HL-60/S4 treated with retinoic acid at 250 ng/mL for 4 days and 3 days (cell line): ENCODE data around the gene WIPF1.

Experiments used
- in situ Hi-C: fragments of 300-500 bp; cut with MboI; formaldehyde crosslinking; loops from 2 replicates; pipeline ENCODE4 v1.7.0; 2022; ENCODE audit warnings: low sequenced_read_pairs

Gene WIPF1

DNA sequence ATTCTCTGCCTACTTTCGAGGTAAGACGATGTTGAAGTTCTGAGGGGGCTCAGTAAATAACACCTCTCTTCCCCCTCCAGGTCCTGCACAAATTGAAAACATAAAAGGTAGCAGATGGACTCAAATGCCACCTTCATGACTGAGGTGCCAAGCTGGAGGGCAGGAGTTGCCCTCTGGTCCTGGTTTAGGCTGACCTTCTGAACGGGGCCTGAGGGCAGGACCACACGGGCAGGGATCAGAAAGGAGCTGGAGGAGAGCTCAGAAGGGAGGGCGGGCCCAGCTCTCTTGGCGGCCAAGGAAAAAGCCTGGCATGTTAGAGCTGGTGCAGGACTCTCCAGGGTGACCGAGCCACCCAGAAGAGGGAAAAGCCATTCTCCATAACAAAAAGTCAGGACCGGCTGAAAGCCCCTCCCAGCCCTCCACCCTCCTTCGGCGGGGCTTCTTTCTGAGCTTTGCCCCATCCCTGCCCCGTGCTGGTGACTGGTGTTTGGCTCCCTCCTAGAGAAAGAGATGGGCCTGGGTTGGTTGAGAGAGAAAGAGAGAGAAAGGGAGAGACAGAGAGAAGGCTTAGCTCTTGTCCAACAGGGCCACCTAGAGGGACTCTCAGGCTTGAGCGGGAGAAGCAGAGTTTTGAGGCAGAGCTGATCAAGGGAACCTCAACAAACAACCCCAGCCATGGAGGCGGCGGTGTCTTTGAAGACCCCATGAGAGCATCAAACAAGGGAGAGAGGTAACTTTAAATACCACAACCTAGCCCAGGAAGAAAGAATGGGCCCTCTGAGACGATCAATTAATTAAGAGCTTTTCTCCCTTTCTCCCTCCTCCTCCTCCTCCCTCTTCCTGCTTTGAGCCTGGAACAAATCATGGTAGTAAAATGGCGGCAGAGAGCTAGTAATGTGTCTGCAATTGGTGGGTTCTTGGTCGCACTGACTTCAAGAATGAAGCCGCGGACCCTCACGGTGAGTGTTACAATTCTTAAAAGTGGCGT lies 50.8 kb downstream of the WIPF1 start:
- in situ Hi-C loops, result no loop called here

DNA sequence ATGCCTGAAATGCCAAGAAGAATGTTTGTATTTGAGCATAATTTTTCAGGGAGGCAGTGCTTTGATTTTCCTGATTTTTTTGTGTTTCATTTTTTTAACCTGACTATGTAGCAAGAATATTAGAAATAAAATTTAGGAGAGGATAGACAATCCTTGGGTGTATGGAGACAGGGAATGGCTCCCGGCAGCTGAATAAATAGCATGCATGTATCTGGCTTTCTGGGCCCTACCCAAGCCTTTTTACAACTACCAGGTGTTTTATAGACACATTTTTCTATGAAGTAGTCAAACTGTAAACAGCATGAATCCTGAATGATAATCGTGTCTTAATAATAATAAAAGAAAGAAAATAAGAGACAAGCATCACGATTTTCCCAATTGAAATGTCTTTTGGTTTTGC lies 52.4 kb downstream of the WIPF1 start:
- in situ Hi-C loops, result no loop called here

DNA sequence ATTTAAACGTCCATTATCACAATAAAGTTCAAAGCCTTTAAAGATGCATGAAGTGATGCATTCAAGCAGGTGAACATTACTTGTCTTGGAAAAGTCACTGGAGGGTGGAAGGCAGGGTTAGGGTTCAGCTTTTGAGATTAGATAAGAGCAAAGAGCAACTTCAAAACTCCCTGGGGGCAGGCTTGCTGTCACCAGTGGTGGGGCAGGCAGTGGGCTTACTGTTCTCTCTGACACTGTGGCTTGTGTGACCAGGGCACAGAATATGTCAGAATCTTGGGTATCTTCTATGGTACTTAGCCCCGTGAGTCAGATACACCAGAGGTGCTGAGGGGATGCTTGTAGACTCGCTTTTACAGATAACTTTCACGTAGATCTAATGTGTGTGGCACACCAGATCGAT lies 52.8 kb downstream of the WIPF1 start:
- in situ Hi-C loops, result no loop called here

DNA sequence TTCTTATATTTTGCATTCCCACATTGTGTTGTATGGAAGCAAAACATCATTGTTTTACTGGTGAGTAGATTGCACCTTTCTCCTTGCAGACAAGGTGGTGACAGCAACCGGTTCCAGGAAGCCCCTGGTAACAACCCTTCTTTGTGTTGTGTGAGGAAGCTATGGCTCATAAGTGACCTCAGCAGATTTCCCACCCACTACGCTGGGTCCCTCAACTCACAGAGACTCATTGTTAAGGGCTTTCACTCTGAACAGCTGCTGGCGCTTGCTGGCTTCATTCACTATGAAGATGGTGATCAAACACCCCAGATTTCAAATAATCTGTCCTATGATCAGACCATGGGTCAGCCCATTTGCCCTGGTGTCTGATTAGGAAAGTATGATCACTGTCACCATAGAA lies 53.4 kb downstream of the WIPF1 start:
- in situ Hi-C loops, result no loop called here

DNA sequence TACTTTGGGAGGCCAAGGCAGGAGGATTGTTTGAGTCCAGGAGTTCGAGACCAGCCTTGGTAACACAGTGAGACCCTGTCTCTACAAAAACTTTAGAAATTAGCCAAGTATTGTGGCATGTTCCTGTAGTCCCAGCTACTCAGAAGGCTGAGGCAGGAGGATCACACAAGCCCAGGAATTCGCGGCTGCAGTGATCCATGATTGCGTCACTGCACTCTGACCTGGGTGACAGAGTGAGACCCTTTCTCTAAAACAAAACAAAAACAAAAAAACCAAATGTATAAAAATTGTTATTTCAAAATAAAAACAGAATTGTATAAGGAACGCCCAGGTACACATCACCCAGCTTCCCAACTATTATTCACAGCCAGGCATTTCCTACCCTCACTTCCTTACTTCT lies 56.7 kb downstream of the WIPF1 start:
- in situ Hi-C loops, result no loop called here

DNA sequence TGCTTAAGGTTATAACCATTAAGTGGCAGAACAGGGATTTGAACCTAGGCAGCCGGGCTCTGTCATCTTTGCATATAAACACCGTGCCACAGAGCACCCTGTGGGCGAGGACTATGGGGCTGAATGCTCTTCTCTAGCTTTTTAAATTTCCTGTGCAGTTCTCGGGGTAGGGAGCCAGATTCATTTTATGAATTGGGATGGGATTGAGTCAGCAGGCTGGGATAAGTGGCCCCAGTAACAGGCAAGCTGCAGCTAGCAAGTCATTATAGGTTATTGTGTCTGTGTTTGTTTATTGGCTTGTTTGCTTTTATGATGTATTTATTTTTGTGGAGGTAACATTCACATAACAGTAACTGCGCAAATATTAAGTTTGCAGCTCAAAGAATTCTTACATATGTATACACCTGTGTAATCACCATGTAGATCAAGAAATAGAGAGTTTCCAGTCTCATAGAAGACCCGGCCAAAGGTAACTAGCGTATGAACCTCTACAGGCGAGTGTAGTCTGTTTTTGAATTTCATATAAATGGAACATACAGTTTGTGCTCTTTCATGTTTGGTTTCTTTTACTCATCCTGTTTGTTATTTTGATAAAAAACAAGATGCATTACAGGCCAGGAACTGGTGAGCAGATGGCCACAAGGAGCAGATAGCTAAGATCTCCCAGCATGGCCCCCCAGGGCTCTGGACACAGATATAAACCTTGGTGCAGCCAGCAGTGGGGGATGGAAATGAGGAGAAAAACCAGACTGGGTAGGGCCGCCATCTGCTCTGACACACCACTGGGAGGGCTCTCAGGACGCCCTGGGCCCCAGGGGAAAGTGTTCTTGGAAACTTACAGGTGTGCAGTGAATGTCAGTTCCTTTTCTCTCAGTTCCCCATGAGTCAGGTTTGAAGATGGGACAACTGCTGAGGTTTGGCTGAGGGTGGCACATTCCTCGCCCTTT lies 61.6 kb downstream of the WIPF1 start:
- in situ Hi-C loops, result no loop called here

DNA sequence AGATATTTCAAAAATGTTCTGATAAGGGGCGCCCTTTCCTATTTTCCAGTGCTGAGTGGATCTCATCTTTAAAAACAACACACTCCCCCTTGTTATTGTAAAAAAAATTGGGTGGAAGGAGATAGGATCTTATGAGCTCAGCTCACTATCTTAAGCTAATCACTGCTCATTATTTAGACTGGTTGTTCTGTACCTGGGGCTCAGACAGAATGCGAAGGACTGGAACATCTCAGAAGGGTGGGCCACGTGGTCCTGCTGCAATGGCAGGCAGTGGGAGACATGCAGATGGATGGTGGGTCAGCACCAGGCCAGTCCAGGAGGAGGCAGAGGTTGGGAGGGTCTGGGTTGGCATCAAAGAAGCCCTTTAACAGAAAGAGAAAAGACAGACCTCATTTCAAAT lies 62.5 kb downstream of the WIPF1 start:
- in situ Hi-C loops, result no loop called here

DNA sequence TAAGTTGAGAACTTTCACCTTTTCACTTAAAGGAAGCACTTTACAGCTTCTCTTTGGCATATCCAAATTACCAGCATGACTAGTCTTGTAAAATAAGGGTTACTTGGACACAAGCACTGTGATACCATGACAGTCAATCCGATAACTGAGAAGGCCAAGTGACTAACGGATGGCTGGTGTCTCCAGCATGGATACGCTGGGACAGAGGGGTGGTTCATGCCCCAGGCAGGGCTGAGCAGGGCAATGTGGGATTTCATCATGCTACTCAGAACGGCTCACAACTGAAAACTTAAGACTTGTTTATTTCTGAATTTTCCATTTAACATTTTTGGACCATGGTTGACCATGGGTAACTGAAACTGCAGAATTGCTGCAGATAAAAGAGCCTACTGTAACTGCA lies 67.7 kb downstream of the WIPF1 start:
- in situ Hi-C loops, result no loop called here

DNA sequence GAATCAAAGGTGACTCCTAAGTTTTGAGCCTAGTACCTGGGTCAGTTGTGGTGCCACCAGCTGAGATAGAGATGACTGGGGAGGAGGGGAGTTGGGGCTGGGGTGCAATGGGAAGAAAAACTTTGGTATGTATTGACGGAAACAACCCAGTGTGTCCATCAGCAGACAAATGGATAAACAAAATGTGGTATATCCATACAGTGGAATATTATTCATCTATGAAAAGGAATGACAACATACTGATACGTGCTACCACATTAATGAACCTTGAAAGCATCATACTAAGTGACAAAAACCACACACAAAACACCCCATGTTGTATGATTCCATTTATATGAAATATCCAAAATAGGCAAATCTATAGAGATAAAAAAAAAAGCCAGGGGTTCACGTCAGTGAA lies 69.6 kb downstream of the WIPF1 start:
- in situ Hi-C loops, result no loop called here

DNA sequence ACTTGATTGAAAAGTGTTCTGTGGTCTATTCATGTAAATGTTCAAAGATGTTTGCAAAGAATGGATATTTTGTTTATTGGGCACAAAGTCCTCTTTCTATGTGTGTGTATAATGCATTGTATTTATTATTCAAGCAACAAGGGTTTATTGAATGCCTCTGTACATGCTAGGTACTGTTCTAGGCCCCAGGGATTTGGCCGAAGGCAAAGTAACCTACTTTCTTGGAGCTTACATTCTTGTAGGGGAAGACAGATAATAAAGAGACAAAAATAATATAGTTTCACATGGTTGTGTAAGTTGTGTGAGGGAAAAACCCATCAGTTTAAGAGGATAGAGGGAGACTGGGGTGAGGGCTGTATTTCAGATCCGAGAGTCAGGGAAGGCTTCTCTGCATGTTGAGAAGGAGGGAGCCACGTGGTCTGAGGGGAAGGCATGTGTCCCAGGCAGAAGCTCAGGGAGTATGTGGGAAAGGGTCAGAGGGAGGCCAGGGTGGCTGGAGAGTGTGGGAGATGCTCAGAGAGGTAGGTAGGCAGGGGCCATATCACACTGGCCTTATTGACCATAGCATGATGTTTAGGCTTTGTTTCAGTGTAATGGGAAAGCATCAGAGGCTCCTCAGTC lies 70.4 kb downstream of the WIPF1 start:
- in situ Hi-C loops, result no loop called here

DNA sequence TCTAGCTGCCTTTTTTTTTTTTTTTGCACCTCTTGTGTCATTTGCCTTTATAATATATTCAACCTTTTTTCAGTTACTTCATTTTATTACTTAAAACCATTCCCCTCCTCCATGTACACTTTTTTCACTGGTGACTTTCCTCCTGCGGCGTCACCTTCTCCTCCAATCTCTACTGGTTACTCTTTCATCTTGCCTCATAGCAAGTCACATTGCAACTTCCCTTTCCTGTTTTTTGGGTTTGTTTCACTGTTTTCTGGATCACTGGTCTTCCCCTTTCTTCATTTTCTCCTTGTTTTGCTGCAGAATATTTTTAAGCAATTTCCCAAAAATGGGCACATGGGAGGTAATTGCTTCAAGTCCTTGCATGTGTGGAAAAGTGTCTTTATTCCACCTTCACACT lies 73.1 kb downstream of the WIPF1 start:
- in situ Hi-C loops, result no loop called here

DNA sequence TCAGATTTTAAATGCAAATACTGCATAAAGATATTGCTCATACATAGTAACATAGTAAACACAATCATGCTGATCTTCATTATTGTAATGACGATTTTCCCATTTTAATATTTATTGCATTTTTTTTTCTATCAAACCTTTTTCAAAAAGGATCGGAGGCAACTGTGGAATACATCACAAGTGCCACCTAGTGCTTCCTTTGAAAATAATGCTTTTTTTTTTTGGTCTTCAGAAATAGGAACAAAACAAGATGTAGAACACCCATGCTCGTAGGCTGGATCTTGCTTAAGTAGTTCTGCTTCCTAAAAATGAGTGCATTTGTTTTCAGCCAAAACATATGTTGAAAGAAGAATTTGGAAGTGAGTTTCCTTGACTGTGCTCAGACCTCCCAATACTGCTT lies 75.1 kb downstream of the WIPF1 start:
- in situ Hi-C loops, result no loop called here

DNA sequence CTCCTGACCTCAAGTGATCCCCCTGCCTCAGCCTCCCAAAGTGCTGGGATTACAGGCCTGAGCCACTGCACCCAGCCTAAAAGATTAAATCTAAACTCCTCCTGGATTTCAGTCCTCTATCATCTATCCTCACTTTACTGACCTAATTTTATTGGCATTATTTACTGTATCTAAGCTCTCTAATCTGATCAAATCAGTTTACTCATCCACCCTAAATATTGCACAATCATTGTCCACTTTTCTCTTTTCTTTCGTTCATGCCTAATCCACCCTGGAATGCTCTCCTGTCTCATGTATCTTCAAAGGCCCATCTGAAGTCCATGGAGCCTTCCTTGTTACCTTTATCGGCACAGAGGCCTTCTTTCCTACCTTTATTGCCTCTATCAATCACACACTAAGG lies 79.2 kb downstream of the WIPF1 start:
- in situ Hi-C loops, result no loop called here

DNA sequence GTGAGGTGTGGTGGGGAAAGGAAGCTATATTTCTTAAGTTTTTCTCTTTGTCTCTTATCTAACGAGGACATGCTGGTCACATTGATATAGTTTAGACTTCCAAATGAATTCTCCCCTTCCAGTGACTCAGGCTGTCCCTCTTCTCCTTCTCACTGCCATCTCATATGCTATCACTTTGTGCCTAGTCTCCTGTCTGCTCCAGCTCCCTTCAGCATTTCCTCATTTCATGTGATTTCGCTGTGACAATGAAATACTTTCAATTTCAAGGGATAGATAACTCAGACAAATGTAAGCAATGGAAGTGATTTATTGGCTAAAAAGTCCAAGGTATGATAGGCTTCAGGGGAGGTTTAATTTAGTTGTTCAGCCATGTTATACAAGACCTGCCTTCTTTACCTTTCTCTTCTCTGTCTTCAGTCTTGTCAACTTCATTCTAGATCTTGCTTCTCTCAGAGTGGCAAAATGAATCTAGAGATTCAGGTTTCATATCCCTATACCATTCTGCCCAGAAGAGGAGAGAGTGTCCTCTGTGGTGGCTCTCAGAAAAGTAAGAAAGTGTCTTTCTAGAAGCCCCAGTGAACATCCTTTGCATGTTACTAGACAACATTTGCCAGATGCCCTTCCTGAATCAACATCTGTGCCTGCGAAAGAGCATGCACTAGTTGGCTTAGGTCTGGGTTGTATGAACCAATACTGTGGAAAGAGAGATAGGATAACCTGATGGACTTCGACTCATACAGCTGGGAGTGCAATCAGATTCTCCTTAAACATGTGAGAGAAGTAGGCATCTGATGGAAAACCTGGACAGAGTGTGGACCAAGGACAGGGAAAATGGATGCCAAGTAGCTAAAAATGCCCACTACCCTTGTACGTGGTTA lies 80.9 kb downstream of the WIPF1 start:
- in situ Hi-C loops, result no loop called here

DNA sequence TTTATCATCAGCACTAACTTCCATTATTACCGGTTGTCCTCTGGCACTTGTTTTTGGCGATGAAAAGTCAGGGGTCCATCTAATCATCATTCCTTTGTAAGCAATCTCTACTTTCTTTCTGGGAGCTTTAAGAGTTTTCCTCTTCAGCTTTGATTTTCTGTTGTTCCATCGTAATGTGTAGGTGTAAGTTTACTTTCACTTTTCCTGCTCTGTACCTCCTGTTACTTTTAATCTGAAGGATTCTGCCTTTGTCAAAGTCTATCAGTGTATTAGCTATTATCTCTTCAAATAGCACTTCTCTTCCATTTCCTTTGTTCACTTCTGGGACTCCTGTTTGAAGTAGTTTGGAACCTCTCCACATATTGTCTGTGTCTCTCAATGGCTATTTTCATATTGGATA lies 85.3 kb downstream of the WIPF1 start:
- in situ Hi-C loops, result no loop called here

DNA sequence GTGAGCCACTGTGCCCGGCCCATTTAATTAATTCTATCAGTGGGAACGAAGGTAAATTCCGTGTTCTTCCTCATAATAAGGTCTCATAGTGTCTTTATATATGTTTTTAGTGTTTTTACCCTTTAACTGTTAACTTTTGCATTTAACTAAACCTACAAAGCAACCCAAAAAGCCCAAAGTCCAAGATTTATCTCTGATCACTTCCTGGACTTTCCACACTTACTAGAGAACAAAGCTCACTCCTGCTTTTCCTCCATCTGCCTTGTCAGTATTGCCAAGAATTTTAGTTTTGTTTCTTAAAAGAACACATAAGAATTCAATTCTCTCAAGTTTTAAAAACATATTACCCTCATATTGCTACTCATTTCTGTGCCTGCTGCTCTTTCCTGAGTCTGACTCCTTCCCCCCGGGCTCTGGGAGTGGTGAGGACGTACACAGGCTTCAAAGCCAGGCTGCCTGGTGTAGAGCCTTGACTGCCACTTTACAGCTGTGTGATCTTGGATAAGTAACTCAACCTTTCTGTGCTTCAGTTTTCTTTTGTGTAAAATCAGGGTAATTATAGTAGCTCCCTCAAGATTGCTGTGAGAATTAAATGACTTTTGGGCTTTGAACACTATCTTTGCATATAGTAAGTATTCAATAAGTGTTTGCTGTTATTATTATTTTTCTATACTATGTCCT lies 85.9 kb downstream of the WIPF1 start:
- in situ Hi-C loops, result no loop called here

DNA sequence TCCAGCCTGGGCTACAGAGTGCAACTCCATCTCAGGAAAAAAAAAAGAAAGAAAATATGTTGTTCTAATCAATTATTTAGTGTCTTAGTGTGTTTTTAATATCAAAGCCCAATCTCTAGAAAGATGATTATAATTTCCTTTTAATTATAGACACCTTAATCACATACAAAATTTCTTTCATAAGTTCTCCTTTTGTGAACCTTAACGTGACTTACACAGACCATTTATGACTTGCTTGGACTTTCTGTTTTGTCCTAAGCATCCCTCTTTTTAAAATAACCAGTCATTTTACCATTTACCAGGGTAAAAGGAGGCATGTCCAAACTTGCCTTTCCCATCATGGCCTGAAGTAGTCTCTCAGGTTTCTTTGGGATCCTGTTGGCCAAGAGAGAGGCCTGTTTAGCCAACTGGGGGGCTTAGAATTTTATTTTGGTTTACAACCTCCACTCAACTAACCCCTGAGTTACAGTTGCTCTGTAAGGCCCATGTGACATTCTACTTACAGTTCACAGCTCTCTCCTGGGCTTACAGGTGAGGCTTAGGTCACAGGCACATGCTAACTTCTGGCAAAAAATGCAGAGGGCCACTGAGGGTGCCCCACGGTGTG lies 86.9 kb downstream of the WIPF1 start:
- in situ Hi-C loops, result no loop called here
